ENCODE data around the gene GPATCH8. TPM values are rescaled to one million over a fixed set of nuclear protein-coding genes. Genes with fewer than 3 reads are reported as not detected.

GPATCH8 gene
- total and polyA plus RNA-seq, 2 donors (not counting 3 experiments of a cell fraction or from before 2014, with no cell fraction given) = 14.6 to 35.3 TPM

GRCh38 chr17:44360826-44361225 is 142.4 kb downstream of the GPATCH8 start:
- ChIA-PET CTCF (interaction anchor here (1.0 to 2.8 kb wide), 4 partner anchors 15 to 162 kb away, joined by 3 to 15 read pairs (median 4); partner anchors contain the start of gene GRN), POLR2A (no interaction called here)
- Histone ChIP-seq H3K27ac (ENCODE audit: insufficient read depth, low read depth, low read length) (no peak overlapping the region), H4K20me1 (replicated peaks; ENCODE audit: control insufficient read depth, extremely low read depth, insufficient read depth, low read length) (no peaks in the 10 kb centered on the region), H3K9me3 (replicated peaks; ENCODE audit: control insufficient read depth, insufficient read depth, low read length) (no peaks in the 10 kb centered on the region), H3K27me3 (ENCODE audit: control insufficient read depth in 2 of 2, insufficient read depth in 2 of 2, low read length in 2 of 2) (peaks cover 0 to 5% of the 10 kb centered on the region in 2 experiments), H3K4me1 (ENCODE audit: control insufficient read depth, extremely low read depth, insufficient read depth, low read length) (peaks cover 5% of the 10 kb centered on the region), H3K9me1 (replicated peaks; ENCODE audit: control insufficient read depth, extremely low read depth, insufficient read depth, low read length) (no peaks in the 10 kb centered on the region), H3K79me2 (ENCODE audit: control insufficient read depth, insufficient read depth, low read length) (no peaks in the 10 kb centered on the region), H3K36me3 (ENCODE audit: control insufficient read depth in 2 of 2, extremely low read depth in 1 of 2, insufficient read depth in 2 of 2, low read length in 2 of 2) (no peaks in the 10 kb centered on the region), H3K9ac (replicated peaks; ENCODE audit: extremely low read depth, insufficient read depth, low read length) (no peak overlapping the region), H3K4me2 (ENCODE audit: insufficient read depth, low read length) (no peak overlapping the region), H2AFZ (ENCODE audit: low read depth, low read length) (no peak overlapping the region), H3K4me3 (replicated peaks in 1 of 3; ENCODE audit: insufficient read depth in 1 of 3, low read depth in 1 of 3, low read length in 3 of 3) (no peak overlapping the region)
- no peak for DNase-seq (ENCODE audit: low read depth, low spot score)
- dilution Hi-C loops (cut with MboI; ENCODE audit: extremely low pct_ligation_motif_present, low sequenced_read_pairs) (no loop called here), intact Hi-C loops (cut with micrococcal nuclease) (no loop called here)
- no peak for FAIRE-seq
- no TSS peak for BruUV-seq (replicated peaks)
- TF ChIP-seq CTCF (IDR thresholded peaks at IDR 0.05; ENCODE audit: extremely low read depth in 1 of 2, insufficient read depth in 1 of 2, low read depth in 1 of 2, low read length in 2 of 2) (no peak), POLR2A (IDR thresholded peaks at IDR 0.05; ENCODE audit: low read depth, low read length) (no peak), GATA2 (IDR thresholded peaks at IDR 0.05; ENCODE audit: insufficient read depth, insufficient read length, low read depth, low read length) (no peak), FOS (IDR thresholded peaks at IDR 0.05; ENCODE audit: borderline replicate concordance, insufficient read depth, low read length) (no peak), MAX (IDR thresholded peaks at IDR 0.05; ENCODE audit: insufficient read depth, insufficient read length) (no peak), EZH2 (IDR thresholded peaks at IDR 0.05; ENCODE audit: borderline replicate concordance, low read depth, low read length, severe bottlenecking) (no peak), POLR2AphosphoS5 (IDR thresholded peaks at IDR 0.05; ENCODE audit: insufficient read depth, low read depth, low read length) (no peak), JUN (IDR thresholded peaks at IDR 0.05; ENCODE audit: borderline replicate concordance, insufficient read depth, insufficient read length, low read depth) (no peak), MYC (IDR thresholded peaks at IDR 0.05; ENCODE audit: low read depth, low read length) (no peak)

Measured in endothelial cell of umbilical vein (primary cell).